Effector CD4-positive, alpha-beta T cell (primary cell): ENCODE results near the gene CHN2.

ENCODE experiments used
- DNase-seq: peaks from one replicate; pipeline ENCODE4 v3.0.0-alpha.2; 2020

CHN2 gene

DNA sequence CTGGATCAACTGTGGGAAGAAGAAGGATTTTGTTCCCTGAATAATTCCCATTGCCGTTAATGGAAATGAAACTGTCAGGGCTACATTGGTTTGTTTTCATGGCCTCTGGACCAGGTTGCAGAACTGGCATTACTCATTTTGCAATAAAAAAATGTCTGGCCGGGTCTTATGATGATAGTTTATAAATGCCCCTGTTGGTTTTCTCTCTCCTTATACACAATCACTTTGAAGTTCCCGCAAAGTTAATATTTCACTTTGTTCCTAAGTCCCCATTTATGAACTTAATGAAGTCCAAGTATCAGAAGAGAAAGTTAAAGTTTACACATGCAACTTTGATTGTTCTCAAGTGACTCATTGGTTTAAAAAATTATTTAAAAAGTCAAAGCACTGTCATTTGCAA lies 218.3 kb downstream of the CHN2 start:
- no peak for DNase-seq

- DNase-seq: no peak
These were observed 219.1 kb downstream of the CHN2 start for GRCh38 chr7:29413626-29414136.

DNA sequence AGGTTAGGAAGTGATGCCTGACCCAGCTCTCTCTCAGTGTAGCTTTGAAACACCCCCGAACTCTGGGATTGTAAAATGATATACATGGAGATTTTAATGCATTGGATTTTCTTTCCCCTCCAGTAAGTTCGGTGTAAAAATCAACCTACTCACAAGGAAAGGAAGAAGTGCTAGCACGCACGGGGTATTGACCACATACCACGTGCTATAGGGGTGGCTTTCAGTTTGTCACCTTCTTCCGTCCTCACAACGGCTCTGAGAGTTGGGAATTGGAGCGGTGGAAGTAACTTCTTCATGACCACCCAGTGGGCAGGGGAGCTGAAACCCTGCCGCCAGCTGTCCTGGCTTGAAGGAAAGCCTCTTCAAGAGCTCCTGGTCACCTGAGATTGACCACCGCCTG lies 219.6 kb downstream of the CHN2 start:
- no peak for DNase-seq

- no peak for DNase-seq
These were observed 220.6 kb downstream of the CHN2 start for GRCh38 chr7:29415215-29415614.

DNA sequence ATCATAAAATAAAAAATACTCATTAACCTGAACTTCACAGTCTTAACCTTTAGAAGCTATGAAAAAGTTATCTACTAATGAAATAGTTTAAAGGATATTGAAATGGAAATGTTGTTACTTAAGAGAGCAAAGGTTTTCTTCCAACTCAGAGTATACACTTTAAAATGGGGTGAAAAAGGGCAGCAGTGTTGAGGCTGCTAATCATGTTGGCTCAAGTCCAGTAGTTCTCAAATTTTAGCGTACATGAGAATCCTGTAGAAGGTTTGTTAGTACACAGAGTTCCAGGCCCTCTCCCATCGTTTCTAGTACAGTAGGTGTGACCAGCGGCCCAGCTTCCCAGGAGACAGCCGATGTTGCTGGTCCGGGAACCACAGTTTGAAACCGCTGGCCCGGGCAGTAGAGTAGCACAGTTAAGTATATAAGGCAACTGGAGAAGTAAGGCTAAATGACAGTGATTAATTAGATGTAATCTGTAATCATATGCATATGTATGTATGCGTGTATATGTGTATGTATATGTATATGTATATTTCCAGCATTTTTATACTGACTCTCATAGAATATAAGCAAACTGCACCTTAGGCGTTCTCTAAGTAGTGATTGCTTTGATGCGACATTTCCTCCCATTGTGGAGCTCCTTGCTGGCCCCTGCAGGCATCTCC lies 221.8 kb downstream of the CHN2 start:
- DNase-seq: no peak

GRCh38 chr7:29416938-29417305 lies 222.3 kb downstream of the CHN2 start:
- DNase-seq: no peak

DNA sequence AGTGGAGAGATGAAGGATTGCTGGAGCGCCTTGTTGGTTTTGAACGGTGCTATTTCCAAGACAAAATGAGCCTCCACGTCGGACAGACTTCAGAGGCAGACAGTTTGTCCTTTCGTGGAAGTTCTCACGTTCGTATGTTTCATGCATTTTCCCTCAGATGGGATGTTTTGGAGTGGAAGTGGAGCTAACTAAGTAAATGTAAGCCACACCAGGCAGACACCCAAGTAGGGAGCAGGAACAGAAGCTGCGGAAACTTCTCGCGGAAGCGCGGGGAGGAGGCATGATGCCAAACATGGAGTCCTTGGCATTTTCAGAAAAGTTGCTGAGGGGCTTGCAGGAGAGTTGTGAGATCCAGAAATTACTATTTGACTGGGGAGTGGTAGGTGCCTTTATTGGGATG lies 223.5 kb downstream of the CHN2 start:
- DNase-seq: no peak

DNA sequence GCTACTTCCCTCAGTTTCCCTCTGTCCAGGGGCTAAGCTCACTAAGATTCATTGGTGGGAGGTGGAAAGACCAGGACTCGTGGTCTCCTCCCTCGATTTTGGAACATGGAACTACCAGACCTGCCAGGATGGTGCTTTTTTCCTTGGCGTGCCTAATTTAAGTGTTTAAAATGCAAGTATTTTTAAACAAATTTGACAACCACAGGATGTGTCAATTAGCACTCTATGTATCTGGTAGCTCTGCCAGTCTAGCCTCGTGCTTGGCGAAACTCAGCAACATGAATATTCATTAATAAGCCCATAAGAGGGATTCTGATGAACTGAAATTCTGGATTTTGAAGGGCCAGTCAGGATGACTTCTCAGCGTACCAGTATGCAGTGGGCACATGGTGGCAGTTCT lies 224.1 kb downstream of the CHN2 start:
- DNase-seq: no peak

GRCh38 chr7:29420011-29420410 lies 225.4 kb downstream of the CHN2 start:
- no peak for DNase-seq

DNA sequence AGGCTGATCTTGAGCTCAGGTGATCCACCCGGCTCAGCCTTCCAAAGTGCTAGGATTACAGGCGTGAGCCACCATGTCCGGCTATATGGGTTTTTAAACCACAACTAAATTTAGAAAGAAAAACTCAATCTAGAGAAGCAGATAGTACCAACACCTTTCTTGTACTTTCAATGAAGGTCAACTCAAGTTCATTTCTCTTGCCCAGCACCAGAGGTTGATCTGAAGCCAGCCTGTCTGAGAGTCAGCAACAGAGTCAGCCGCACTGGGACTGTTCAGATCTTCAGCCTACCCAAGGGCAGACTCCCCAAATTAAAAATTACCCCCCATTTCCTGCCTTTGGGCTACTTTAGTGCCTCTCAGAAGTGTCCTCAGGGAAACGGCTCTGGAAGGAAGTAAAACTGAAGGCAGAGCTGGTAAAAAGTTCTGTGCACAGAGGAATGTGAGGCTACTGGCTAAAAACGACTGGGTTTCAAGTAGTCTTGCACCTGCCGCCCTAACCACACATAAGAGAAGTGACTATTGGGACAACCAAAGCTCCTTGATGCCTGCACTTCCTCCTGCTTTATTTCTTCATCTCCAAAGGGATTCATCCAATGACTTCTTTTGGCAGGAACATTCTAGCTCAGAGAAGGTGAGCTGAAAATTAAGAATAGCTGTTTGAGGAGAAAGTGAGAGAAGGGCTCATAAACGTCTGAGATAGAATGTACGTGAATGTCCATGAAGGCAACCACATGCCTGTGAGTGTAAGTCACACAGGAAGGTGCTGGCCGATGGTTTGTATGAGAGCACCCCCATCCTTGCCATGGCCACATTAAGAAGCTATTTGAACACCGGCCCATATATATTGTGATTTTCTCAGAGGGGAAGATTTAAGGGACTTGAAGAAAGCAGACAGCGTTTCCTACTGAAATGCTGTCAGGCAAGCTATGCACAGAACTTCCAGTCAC lies 226.7 kb downstream of the CHN2 start:
- no peak for DNase-seq

GRCh38 chr7:29422829-29423228 lies 228.3 kb downstream of the CHN2 start:
- DNase-seq: no peak

GRCh38 chr7:29424295-29424983 lies 229.9 kb downstream of the CHN2 start:
- no peak for DNase-seq

- no peak for DNase-seq
These were observed 230.4 kb downstream of the CHN2 start for GRCh38 chr7:29424984-29425309.

DNA sequence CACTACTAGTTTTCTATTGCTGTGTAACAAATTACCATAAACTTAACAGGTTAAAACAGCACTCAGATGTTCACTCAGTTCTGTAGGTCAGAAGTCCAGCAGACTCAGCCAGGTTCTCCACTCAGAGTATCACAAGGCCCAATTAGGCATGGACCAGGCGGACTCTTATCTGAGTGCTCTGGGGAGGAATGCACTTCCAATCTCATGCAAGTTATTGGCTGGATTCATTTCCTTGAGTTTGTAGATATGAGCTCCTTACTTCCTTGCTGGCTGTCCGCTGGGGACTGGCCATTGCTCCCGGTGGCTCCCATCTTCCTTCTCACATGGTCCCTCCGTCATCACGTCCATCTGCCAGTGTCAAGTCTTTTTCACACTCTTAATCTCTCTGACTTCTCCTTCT lies 232.0 kb downstream of the CHN2 start:
- no peak for DNase-seq

DNA sequence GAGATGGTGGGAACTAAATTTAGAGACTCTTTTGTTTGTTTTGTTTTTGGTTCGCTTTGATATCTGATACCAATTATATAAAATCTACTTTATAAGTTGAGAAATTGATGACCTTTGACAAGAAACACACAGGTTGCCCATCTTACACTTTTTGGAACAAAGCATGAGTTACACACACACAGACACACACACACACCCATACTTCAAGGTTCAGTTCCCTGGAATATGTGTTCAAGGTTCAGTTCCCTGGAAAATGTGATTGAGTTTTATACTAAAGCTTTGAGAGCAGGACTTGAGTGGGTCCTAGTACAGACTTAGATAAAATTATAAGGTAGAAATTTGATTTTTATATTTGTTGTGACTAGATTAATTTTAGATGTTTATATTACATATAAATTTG lies 234.8 kb downstream of the CHN2 start:
- DNase-seq: no peak

DNA sequence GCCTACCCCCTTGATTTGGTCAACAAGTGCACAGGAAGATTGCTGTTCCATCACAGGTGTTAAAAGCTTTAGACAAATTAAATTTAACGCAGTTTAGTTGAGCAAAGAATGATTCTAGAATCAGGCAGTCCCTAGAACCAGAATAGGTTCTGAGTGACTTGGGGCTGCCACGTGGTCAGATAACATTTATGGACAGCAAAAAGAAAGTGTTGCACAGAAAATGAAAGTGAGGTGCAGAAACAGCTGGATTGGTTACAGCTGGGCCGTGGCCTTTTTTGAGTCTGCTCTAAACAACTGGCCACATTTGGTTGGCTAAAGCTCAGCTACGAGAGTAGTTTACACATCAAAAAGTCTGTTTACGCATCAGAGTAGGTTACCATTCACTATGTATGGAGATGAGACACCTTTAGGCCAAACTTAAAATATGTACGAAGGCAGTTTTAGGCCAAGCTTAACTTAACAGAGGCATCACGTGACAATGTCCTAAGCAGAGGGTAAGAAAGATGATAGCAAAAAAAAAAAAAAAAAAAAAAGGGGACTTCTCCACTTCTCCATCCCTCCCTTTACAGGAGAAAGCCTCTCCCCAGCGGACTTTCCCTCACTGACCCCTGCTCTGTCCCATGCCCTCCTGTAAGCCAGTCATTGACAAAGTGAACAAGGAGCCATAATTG lies 235.8 kb downstream of the CHN2 start:
- DNase-seq: no peak

GRCh38 chr7:29431686-29432085 lies 237.1 kb downstream of the CHN2 start:
- DNase-seq: no peak

GRCh38 chr7:29432721-29433120 lies 238.1 kb downstream of the CHN2 start:
- no peak for DNase-seq

DNA sequence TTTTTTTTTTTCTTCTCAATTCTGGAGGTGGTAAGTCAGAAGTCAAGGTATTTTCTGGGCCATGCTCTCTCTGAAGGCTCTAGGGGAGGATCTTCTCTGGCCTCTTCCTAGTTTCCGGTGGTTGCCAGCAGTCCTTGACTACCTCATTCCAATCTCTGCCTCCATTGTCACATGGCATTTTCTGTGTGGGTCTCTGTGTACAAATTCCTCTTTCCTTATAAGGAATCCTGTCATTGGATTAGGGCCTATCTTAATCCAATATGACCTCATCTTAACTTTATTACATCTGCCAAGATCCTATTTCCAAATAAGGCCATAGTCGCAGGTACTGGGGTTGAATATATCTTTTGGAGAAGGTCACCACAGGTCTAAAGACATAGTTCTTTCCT lies 239.8 kb downstream of the CHN2 start:
- no peak for DNase-seq

GRCh38 chr7:29435167-29435566 lies 240.6 kb downstream of the CHN2 start:
- no peak for DNase-seq

DNA sequence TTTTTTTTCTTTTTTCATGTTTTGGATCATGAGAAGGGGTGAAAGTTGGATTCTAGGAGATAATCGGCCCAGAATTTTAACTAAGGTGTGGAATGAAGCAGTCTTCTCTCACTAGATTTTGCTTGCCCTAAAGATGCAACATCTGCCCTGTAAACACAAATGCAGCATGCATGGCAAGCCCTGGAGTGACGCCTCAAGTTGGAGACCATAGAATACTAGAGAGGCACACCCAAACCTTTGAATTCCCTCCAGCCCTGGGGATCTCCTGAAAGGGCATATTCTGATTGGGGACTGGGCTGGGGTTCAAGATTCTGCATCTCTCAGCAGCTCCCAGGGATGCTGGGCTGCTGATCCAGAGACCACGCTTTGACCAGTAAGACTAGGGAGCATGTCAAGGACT lies 241.3 kb downstream of the CHN2 start:
- no peak for DNase-seq

DNA sequence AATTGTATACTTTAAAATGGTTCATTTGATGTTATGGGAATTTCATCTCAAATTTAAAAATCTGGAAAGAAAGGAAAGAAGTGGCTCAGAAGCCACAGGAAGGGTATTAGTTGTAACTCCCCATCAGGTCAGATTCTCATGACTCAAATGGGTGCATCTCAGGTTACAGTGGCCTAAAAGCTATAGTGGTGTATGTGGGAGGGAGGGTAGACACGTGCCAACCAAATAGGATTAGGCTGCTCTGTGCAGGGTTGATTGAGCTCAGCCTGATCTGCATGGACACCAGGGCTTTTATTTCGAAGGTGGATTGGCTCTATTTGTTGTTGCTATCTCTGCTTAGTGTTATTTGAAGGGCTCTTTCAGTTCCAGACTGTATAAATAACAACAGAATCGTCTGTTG lies 247.6 kb downstream of the CHN2 start:
- no peak for DNase-seq

DNA sequence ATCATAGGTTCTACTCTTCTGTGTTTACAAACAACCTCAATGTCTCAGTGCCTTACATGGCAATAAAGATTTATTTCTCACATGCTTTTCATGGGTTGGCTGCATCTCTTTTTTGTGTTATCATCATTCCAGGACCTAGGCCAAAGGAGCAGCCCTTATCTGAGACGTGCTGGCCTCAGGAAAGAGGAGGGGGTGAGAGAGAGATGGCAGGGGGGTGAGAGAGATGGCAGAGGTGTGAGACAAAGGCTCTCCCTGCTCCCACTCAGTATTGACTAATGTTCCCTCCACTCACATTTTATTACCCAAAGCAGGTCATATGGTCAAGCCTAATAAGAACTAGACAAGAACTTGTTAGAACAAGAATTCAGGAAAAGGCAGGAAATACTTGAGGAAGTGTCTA lies 249.0 kb downstream of the CHN2 start:
- no peak for DNase-seq
